H9 (cell line): ENCODE measurements around the gene OS9. TPM values are rescaled to one million over a fixed set of nuclear protein-coding genes. Genes with fewer than 3 reads are reported as not detected.
A peak's percentile ranks its signal among the peaks of the same experiment; 100 is the strongest.

Experiments
- DNase-seq: peaks from one replicate; pipeline ENCODE4 v3.0.0-alpha.2; 2017
- H2AFZ ChIP-seq: one replicate; pipeline ENCODE4 v1.6.1; 2013; ENCODE audit warnings: mild to moderate bottlenecking, low read length, control low read depth, moderate library complexity
- H2AK5ac ChIP-seq: 2 replicates; pipeline ENCODE4 v1.6.1; 2013; ENCODE audit warnings: low read length, control low read depth, mixed read lengths; ENCODE audit not compliant: insufficient read length
- H2BK120ac ChIP-seq: one replicate; pipeline ENCODE4 v1.6.1; 2013; ENCODE audit warnings: low read depth, mild to moderate bottlenecking, low read length, control low read depth, inconsistent platforms; ENCODE audit not compliant: poor library complexity, severe bottlenecking
- H2BK12ac ChIP-seq: 2 replicates; pipeline ENCODE4 v1.6.1; 2013; ENCODE audit warnings: low read length, control low read depth, mixed read lengths, low read depth; ENCODE audit not compliant: insufficient read length
- H2BK15ac ChIP-seq: 2 replicates; pipeline ENCODE4 v1.6.1; 2013; ENCODE audit warnings: low read depth, low read length, control low read depth
- H2BK20ac ChIP-seq: one replicate; pipeline ENCODE4 v1.6.1; 2013; ENCODE audit warnings: low read depth, mild to moderate bottlenecking, low read length, control low read depth, inconsistent platforms; ENCODE audit not compliant: poor library complexity, severe bottlenecking
- H2BK5ac ChIP-seq: 2 replicates; pipeline ENCODE4 v1.6.1; 2013; ENCODE audit warnings: low read length, control low read depth, mixed read lengths; ENCODE audit not compliant: insufficient read length
- H3K14ac ChIP-seq: 2 replicates; pipeline ENCODE4 v1.6.1; 2013; ENCODE audit warnings: low read length, control low read depth; ENCODE audit not compliant: insufficient read depth
- H3K18ac ChIP-seq: 2 replicates; pipeline ENCODE4 v1.6.1; 2013; ENCODE audit warnings: low read depth, mild to moderate bottlenecking, mixed read lengths, low read length, control low read depth; ENCODE audit not compliant: insufficient read length
- H3K23ac ChIP-seq: 2 replicates; pipeline ENCODE4 v1.6.1; 2013; ENCODE audit warnings: low read length, control low read depth, mixed read lengths, low read depth; ENCODE audit not compliant: insufficient read length
- H3K23me2 ChIP-seq: 2 replicates; pipeline ENCODE4 v1.6.1; 2013; ENCODE audit warnings: low read depth, mild to moderate bottlenecking, mixed read lengths, low read length, control low read depth; ENCODE audit not compliant: insufficient read length, poor library complexity, severe bottlenecking
- H3K27ac ChIP-seq: 2 replicates; pipeline ENCODE4 v1.5.1; 2013; ENCODE audit warnings: low read length, control low read depth, mixed read lengths, low read depth; ENCODE audit not compliant: insufficient read length
- H3K27me3 ChIP-seq: 2 replicates; pipeline ENCODE4 v1.6.1; 2013; ENCODE audit warnings: low read length, control low read depth, inconsistent platforms; ENCODE audit not compliant: insufficient read depth
- H3K4ac ChIP-seq: 2 replicates; pipeline ENCODE4 v1.6.1; 2013; ENCODE audit warnings: low read depth, mild to moderate bottlenecking, control low read depth, inconsistent platforms, low read length, moderate library complexity
- H3K4me1 ChIP-seq: 2 replicates; pipeline ENCODE4 v1.6.1; 2013; ENCODE audit warnings: low read length, control low read depth, inconsistent platforms; ENCODE audit not compliant: insufficient read depth
- H3K4me2 ChIP-seq: 2 replicates; pipeline ENCODE4 v1.6.1; 2013; ENCODE audit warnings: low read length, control low read depth, mixed read lengths; ENCODE audit not compliant: insufficient read length, insufficient read depth
- H3K56ac ChIP-seq: 2 replicates; pipeline ENCODE4 v1.6.1; 2013; ENCODE audit warnings: low read depth, mild to moderate bottlenecking, mixed read lengths, low read length, control low read depth; ENCODE audit not compliant: insufficient read length
- H3K79me1 ChIP-seq: 2 replicates; pipeline ENCODE4 v1.6.1; 2013; ENCODE audit warnings: low read depth, mild to moderate bottlenecking, moderate library complexity, low read length, control low read depth, inconsistent platforms; ENCODE audit not compliant: insufficient read depth, poor library complexity, severe bottlenecking
- H3K79me2 ChIP-seq: 2 replicates; pipeline ENCODE4 v1.6.1; 2013; ENCODE audit warnings: low read length, control low read depth, inconsistent platforms; ENCODE audit not compliant: insufficient read depth
- H3K9ac ChIP-seq: 2 replicates; pipeline ENCODE4 v1.6.1; 2013; ENCODE audit warnings: low read length, control low read depth, mixed read lengths; ENCODE audit not compliant: insufficient read length; ENCODE audit errors: extremely low read depth
- H3K9me3 ChIP-seq: one replicate; pipeline ENCODE4 v1.6.1; 2013; ENCODE audit warnings: low read depth, low read length, inconsistent platforms; ENCODE audit not compliant: control insufficient read depth
- H3T11ph ChIP-seq: one replicate; pipeline ENCODE4 v1.6.1; 2013; ENCODE audit warnings: mild to moderate bottlenecking, low read length, control low read depth, inconsistent platforms
- H4K20me1 ChIP-seq: one replicate; pipeline ENCODE4 v1.6.1; 2013; ENCODE audit not compliant: control insufficient read depth, insufficient read length, insufficient read depth
- H4K5ac ChIP-seq: 2 replicates; pipeline ENCODE4 v1.6.1; 2013; ENCODE audit warnings: low read depth, mild to moderate bottlenecking, mixed read lengths, low read length, control low read depth; ENCODE audit not compliant: insufficient read length
- H4K8ac ChIP-seq: replicated peaks from 2 replicates; pipeline ENCODE4 v1.6.1; 2013; ENCODE audit warnings: low read length, control low read depth, mixed read lengths, low read depth; ENCODE audit not compliant: insufficient read length
- H4K91ac ChIP-seq: 2 replicates; pipeline ENCODE4 v1.6.1; 2013; ENCODE audit warnings: low read depth, mild to moderate bottlenecking, moderate library complexity, mixed read lengths, low read length, control low read depth; ENCODE audit not compliant: insufficient read length
- H3K27ac Mint-ChIP-seq, 3 experiments: 2 replicates in 2 of 3; 3 replicates in 1 of 3; pipeline ENCODE4 v1.8.0; 2020 to 2021; ENCODE audit warnings: mixed read lengths in 3 of 3, mild to moderate bottlenecking in 1 of 3, moderate library complexity in 1 of 3
- H3K27me3 Mint-ChIP-seq: 2 replicates; pipeline ENCODE4 v1.8.0; 2021; ENCODE audit warnings: low read depth, mild to moderate bottlenecking, moderate library complexity, mixed read lengths
- H3K36me3 Mint-ChIP-seq, 3 experiments: 2 replicates in 2 of 3; 3 replicates in 1 of 3; pipeline ENCODE4 v1.8.0; 2020 to 2021; ENCODE audit warnings: low read depth in 3 of 3, mixed read lengths in 3 of 3; ENCODE audit not compliant: insufficient read depth in 1 of 3
- H3K4me1 Mint-ChIP-seq, 2 experiments: 2 replicates each; pipeline ENCODE4 v1.8.0; 2020; ENCODE audit warnings: mixed read lengths in 2 of 2
- H3K4me3 Mint-ChIP-seq, 2 experiments: 2 replicates in 1 of 2; 3 replicates in 1 of 2; pipeline ENCODE4 v1.8.0; 2020 to 2021; ENCODE audit warnings: mild to moderate bottlenecking in 2 of 2, mixed read lengths in 2 of 2, moderate library complexity in 1 of 2
- H3K9me3 Mint-ChIP-seq, 2 experiments: 2 replicates in 1 of 2; 3 replicates in 1 of 2; pipeline ENCODE4 v1.8.0; 2020; ENCODE audit warnings: mild to moderate bottlenecking in 2 of 2, mixed read lengths in 2 of 2, moderate library complexity in 1 of 2
- CTCF ChIP-seq: fragments of 200-600 bp; sonication (generic); conservative IDR thresholded peaks from 3 replicates; pipeline ENCODE4 v1.8.0; 2021; ENCODE audit warnings: antibody characterized with exemption, mild to moderate bottlenecking
- total RNA-seq: library from RNA; stranded (reverse); gene quantifications from 2 replicates; pipeline ENCODE4 v1.2.1, GENCODE V29; 2021

OS9 gene
- total RNA-seq, 1 experiment from 2014 or later = 112 TPM

- no peaks in the 10 kb centered on the region for H3K9me3 Mint-ChIP-seq
- H2BK12ac ChIP-seq = no peak overlapping the region
- H3K14ac ChIP-seq = no peak overlapping the region
- H3K23me2 ChIP-seq = peaks cover 27% of the 10 kb centered on the region
- no peak overlapping the region for H4K91ac ChIP-seq
- H3K4me2 ChIP-seq = peak overlapping the region; percentile 80
- peaks cover 32 to 48% of the 10 kb centered on the region in 2 experiments for H3K4me1 Mint-ChIP-seq
- no peak overlapping the region for H3K56ac ChIP-seq
- H4K20me1 ChIP-seq = no peaks in the 10 kb centered on the region
- no peak overlapping the region for H3K18ac ChIP-seq
- no peak overlapping the region for H4K5ac ChIP-seq
- H2BK120ac ChIP-seq = no peak overlapping the region
- peaks cover 20 to 39% (median 31%) of the 10 kb centered on the region in 3 experiments for H3K36me3 Mint-ChIP-seq
- no peak overlapping the region for H3K4ac ChIP-seq
- no peak overlapping the region for H2AFZ ChIP-seq
- H3K79me1 ChIP-seq = no peaks in the 10 kb centered on the region
- peak overlapping the region; percentile 57 to 75; a peak in 3 of 5 replicates for H3K4me3 Mint-ChIP-seq
- no peak overlapping the region for H3T11ph ChIP-seq
- no peak overlapping the region for H2BK5ac ChIP-seq
- H2BK15ac ChIP-seq = no peak overlapping the region
- no peak overlapping the region for H3K27ac ChIP-seq
- DNase-seq = no peak
- no peak overlapping the region for H4K8ac ChIP-seq
- H2BK20ac ChIP-seq = no peak overlapping the region
- H3K23ac ChIP-seq = no peak overlapping the region
- peaks cover 31% of the 10 kb centered on the region; the same call in 1 of the 2 replicates for H3K27me3 ChIP-seq
- H3K9ac ChIP-seq = no peak overlapping the region
- no peak for TF ChIP-seq CTCF
- 0 out of 7 replicates have a peak overlapping the region, but pooled peaks of 2 of the 3 experiments have one; percentile 44 to 51 for H3K27ac Mint-ChIP-seq
- no peaks in the 10 kb centered on the region for H3K79me2 ChIP-seq
- H3K27me3 Mint-ChIP-seq = peaks cover 40% of the 10 kb centered on the region
- no peaks in the 10 kb centered on the region for H3K9me3 ChIP-seq
- no peak overlapping the region for H2AK5ac ChIP-seq
- H3K4me1 ChIP-seq = peaks cover 3% of the 10 kb centered on the region; the same call in 1 of the 2 replicates
These were observed 73.4 kb downstream of the OS9 start for GRCh38 chr12:57767305-57767698.
